Cardiac fibroblast (primary cell): ENCODE data around the gene SSRP1.

Experiments
- DNase-seq, 2 donors: peaks; one replicate each; pipeline versions ENCODE4 v3.0.0 to v3.0.0-alpha.2; 2010; ENCODE audit warnings: low read depth in 2 of 2
- H3K4me3 ChIP-seq, 2 donors: replicated peaks in 1 of 2; 1 replicate in 1 of 2; 2 replicates in 1 of 2; pipeline ENCODE4 v1.5.1; 2011; ENCODE audit warnings: low read depth in 2 of 2, low read length in 2 of 2, mild to moderate bottlenecking in 2 of 2, moderate library complexity in 1 of 2
- CTCF ChIP-seq: IDR thresholded peaks from one replicate; pipeline ENCODE4 v1.5.1; 2011; ENCODE audit warnings: low read depth, mild to moderate bottlenecking, low read length, inconsistent platforms

Gene SSRP1

GRCh38 chr11:57318178-57318577 is 17.5 kb downstream of the SSRP1 start:
- peak; percentile 60 to 79 for DNase-seq
- H3K4me3 ChIP-seq, result no peak overlapping the region
- no peak for TF ChIP-seq CTCF

GRCh38 chr11:57316017-57316416 is 19.7 kb downstream of the SSRP1 start:
- H3K4me3 ChIP-seq, result no peak overlapping the region
- peak in 1 of 2 donors; percentile 27 for DNase-seq
- TF ChIP-seq CTCF, result no peak

GRCh38 chr11:57315491-57315890 is 20.2 kb downstream of the SSRP1 start:
- no peak overlapping the region for H3K4me3 ChIP-seq
- peak; percentile 63 to 86 for DNase-seq
- no peak for TF ChIP-seq CTCF

GRCh38 chr11:57314221-57314973 is 21.3 kb downstream of the SSRP1 start:
- H3K4me3 ChIP-seq, result no peak overlapping the region
- no peak for DNase-seq
- no peak for TF ChIP-seq CTCF

GRCh38 chr11:57313788-57314135 is 21.9 kb downstream of the SSRP1 start:
- TF ChIP-seq CTCF, result no peak
- no peak overlapping the region for H3K4me3 ChIP-seq
- no peak for DNase-seq

GRCh38 chr11:57313071-57313787 is 22.5 kb downstream of the SSRP1 start:
- no peak for DNase-seq
- H3K4me3 ChIP-seq, result no peak overlapping the region
- no peak for TF ChIP-seq CTCF
